Right lobe of liver (tissue), 6 donors: Measurements from ENCODE around the gene CLASP2. TPM values are rescaled to one million over a fixed set of nuclear protein-coding genes. Genes with fewer than 3 reads are reported as not detected.

Experiments
- ATAC-seq, 4 donors: fragments of 200-7000 bp; cut with Tn5 transposase; one replicate each; pipeline ENCODE4 v1.9.1; 2020; ENCODE audit warnings: mild to moderate bottlenecking in 4 of 4, moderate library complexity in 4 of 4
- DNase-seq, 3 donors: peaks; one replicate each; pipeline ENCODE4 v3.0.0-alpha.2; 2020
- H3K27ac ChIP-seq, 3 donors: fragments of 200-600 bp; one replicate each; pipeline ENCODE4 v1.8.0; 2022
- H3K27me3 ChIP-seq, 2 donors: fragments of 200-600 bp; one replicate each; pipeline ENCODE4 v1.8.0; 2022
- H3K36me3 ChIP-seq, 4 donors: fragments of 200-600 bp; sonication (generic) in 1 of 4; one replicate each; pipeline versions ENCODE4 v1.5.1 to v1.8.0; 2017 to 2022; ENCODE audit warnings: control low read depth in 1 of 4
- H3K4me1 ChIP-seq, 4 donors: fragments of 200-600 bp; sonication (generic) in 1 of 4; one replicate each; pipeline versions ENCODE4 v1.5.1 to v1.8.0; 2017 to 2022; ENCODE audit warnings: control low read depth in 1 of 4
- H3K4me3 ChIP-seq, 3 donors: fragments of 200-600 bp; one replicate each; pipeline ENCODE4 v1.8.0; 2022
- H3K9me3 ChIP-seq, 4 donors: fragments of 200-600 bp; sonication (generic) in 1 of 4; one replicate each; pipeline versions ENCODE4 v1.5.1 to v1.8.0; 2017 to 2022; ENCODE audit warnings: control low read depth in 1 of 4
- CTCF ChIP-seq, 4 donors: fragments of 200-600 bp in 3 of 4; fragments of 450-650 bp in 1 of 4; IDR thresholded peaks; one replicate each; pipeline versions ENCODE4 v1.5.1 to v1.8.0; 2016 to 2022; ENCODE audit warnings: antibody characterized with exemption in 4 of 4, mild to moderate bottlenecking in 2 of 4
- POLR2A ChIP-seq: fragments of 450-650 bp; IDR thresholded peaks from one replicate; pipeline ENCODE4 v1.6.1; 2017; ENCODE audit warnings: antibody characterized with exemption, mild to moderate bottlenecking
- WGBS: methylation state at CpG from one replicate; pipeline ENCODE4 v1.1.6; 2018; ENCODE audit warnings: low coverage, low lambda C conversion rate; ENCODE audit not compliant: insufficient coverage; ENCODE audit errors: missing lambda C conversion rate; 5-methylcytosine and 5-hydroxymethylcytosine counted together
- intact Hi-C, 2 donors: fragments of 100-400 bp; cut with DNase I; formaldehyde crosslinking; loops; one replicate each; pipeline versions ENCODE4 v1.11.2 to v1.14.1; 2022
- total RNA-seq, 6 experiments: library from RNA; depleted of rRNA in 2 of 6; stranded (reverse); fragments of >200 nt in 2 of 6; fragmentation: NEBNext Ultra II Directional in 3 of 6; extraction: Animal tissue kit (Norgen Biotek cat#: 25700) in 3 of 6; gene quantifications; one replicate each; pipeline versions ENCODE4 v1.1.0 to v1.2.4, GENCODE V29; 2016 to 2023
- donor health status: DM: no; HTN: yes; CAD: no.
- donor health status: DM: no; HTN: no; CAD: no.
- donor health status: DM: no; HTN: no; CAD: no.
- donor health status: DM: no; HTN: yes; CAD: no.
- donor health status: DM: no; HTN: yes; CAD: no.

The CLASP2 gene
- total RNA-seq, 6 experiments from 2014 or later = 15.0 to 19.2 (median 16.5) TPM

- no peak for TF ChIP-seq POLR2A
- no peak for TF ChIP-seq CTCF (IDR thresholded peaks at IDR 0.05)
- intact Hi-C loops = no loop called here
- H3K27ac ChIP-seq = peak overlapping the region in 1 of 3 donors; percentile 9
- ATAC-seq (no peak), DNase-seq (no peak)
- H3K4me1 ChIP-seq = no peaks in the 10 kb centered on the region
- no peaks in the 10 kb centered on the region for H3K27me3 ChIP-seq
- no peaks in the 10 kb centered on the region for H3K36me3 ChIP-seq
- no peak overlapping the region for H3K4me3 ChIP-seq
- WGBS = 100% methylated on average over 1 of the region's 1 CpG
- H3K9me3 ChIP-seq = no peaks in the 10 kb centered on the region
Observed at GRCh38 chr3:33722191-33722590, 4.1 kb upstream of the CLASP2 start.

- Histone ChIP-seq H3K9me3 (no peaks in the 10 kb centered on the region), H3K27me3 (no peaks in the 10 kb centered on the region), H3K36me3 (no peaks in the 10 kb centered on the region), H3K4me1 (peaks cover 0 to 9% (median 4%) of the 10 kb centered on the region in 4 donors), H3K27ac (peak overlapping the region; percentile 96 to 99 (median 98)), H3K4me3 (peak overlapping the region; percentile 62 to 83 (median 82))
- DNase-seq (no peak), ATAC-seq (peak in 3 of 4 donors; percentile 1 to 10 (median 1))
- intact Hi-C loops = loop anchor here in 1 of 2 donors (10.0 kb wide), 1 partner anchor 84 kb away; no protein-coding TSS in a partner anchor
- 2% methylated on average over 7 of the region's 7 CpGs for WGBS
- no peak for TF ChIP-seq CTCF (IDR thresholded peaks at IDR 0.05)
- TF ChIP-seq POLR2A = no peak
Observed at GRCh38 chr3:33718595-33718907, 497 bp upstream of the CLASP2 start.

- intact Hi-C loops = loop anchor here in 1 of 2 donors (10.0 kb wide), 1 partner anchor 83 kb away; no protein-coding TSS in a partner anchor
- 0% methylated on average over 3 of the region's 26 CpGs for WGBS
- DNase-seq = peak in 1 of 3 donors; percentile 83
Observed at GRCh38 chr3:33717616-33717865, 513 bp downstream of the CLASP2 start.

GRCh38 chr3:33716227-33716626 is 1.8 kb downstream of the CLASP2 start:
- Histone ChIP-seq H3K27me3 (no peaks in the 10 kb centered on the region), H3K4me1 (peaks cover 0 to 9% (median 4%) of the 10 kb centered on the region in 4 donors), H3K4me3 (peak overlapping the region; percentile 62 to 83 (median 82)), H3K36me3 (no peaks in the 10 kb centered on the region), H3K9me3 (no peaks in the 10 kb centered on the region), H3K27ac (peak overlapping the region in 1 of 3 donors; percentile 99)
- WGBS = 37% methylated on average over 6 of the region's 7 CpGs
- TF ChIP-seq CTCF (IDR thresholded peaks at IDR 0.05) (no peak), POLR2A (no peak)
- intact Hi-C loops = loop anchor here in 1 of 2 donors (10.0 kb wide), 1 partner anchor 81 kb away; no protein-coding TSS in a partner anchor
- DNase-seq (no peak), ATAC-seq (peak in 3 of 4 donors; percentile 3 to 29 (median 19))

More at GRCh38 chr3:33717616-33717865, 513 bp downstream of the CLASP2 start:
- Histone ChIP-seq H3K36me3 (no peaks in the 10 kb centered on the region), H3K27me3 (no peaks in the 10 kb centered on the region), H3K4me3 (peak overlapping the region; percentile 62 to 83 (median 82)), H3K9me3 (no peaks in the 10 kb centered on the region), H3K27ac (peak overlapping the region; percentile 96 to 99 (median 98)), H3K4me1 (peaks cover 0 to 9% (median 4%) of the 10 kb centered on the region in 4 donors)
- ATAC-seq = peak; percentile 79 to 83 (median 80)
- TF ChIP-seq CTCF (IDR thresholded peaks at IDR 0.05) (no peak), POLR2A (no peak)
